ENCODE results near the gene FHOD3.

Gene FHOD3

GRCh38 chr18:36503477-36503876 lies 206.0 kb downstream of the FHOD3 start:
- no peak for TF ChIP-seq CTCF (IDR thresholded peaks at IDR 0.05; ENCODE audit: low read depth, low read length)
- TF ChIP-seq MAX (IDR thresholded peaks at IDR 0.05; ENCODE audit: low read depth, low read length): no peak
- no peak for TF ChIP-seq MYC (IDR thresholded peaks at IDR 0.05; ENCODE audit: low read depth, low read length)
- no peak for TF ChIP-seq POLR2A (IDR thresholded peaks at IDR 0.05; ENCODE audit: extremely low read depth, insufficient read length)
- H3K4me3 ChIP-seq (ENCODE audit: low read depth, low read length): no peak overlapping the region
- no peak for DNase-seq (ENCODE audit: low read depth)

- no peak overlapping the region for H3K4me3 ChIP-seq (ENCODE audit: low read depth, low read length)
- TF ChIP-seq POLR2A (IDR thresholded peaks at IDR 0.05; ENCODE audit: extremely low read depth, insufficient read length) (no peak), CTCF (IDR thresholded peaks at IDR 0.05; ENCODE audit: low read depth, low read length) (no peak), MYC (IDR thresholded peaks at IDR 0.05; ENCODE audit: low read depth, low read length) (no peak), MAX (IDR thresholded peaks at IDR 0.05; ENCODE audit: low read depth, low read length) (no peak)
- no peak for DNase-seq (ENCODE audit: low read depth)
These were observed 207.4 kb downstream of the FHOD3 start for GRCh38 chr18:36504928-36505327.

GRCh38 chr18:36505665-36506064 lies 208.2 kb downstream of the FHOD3 start:
- no peak for TF ChIP-seq POLR2A (IDR thresholded peaks at IDR 0.05; ENCODE audit: extremely low read depth, insufficient read length)
- no peak for TF ChIP-seq MYC (IDR thresholded peaks at IDR 0.05; ENCODE audit: low read depth, low read length)
- TF ChIP-seq MAX (IDR thresholded peaks at IDR 0.05; ENCODE audit: low read depth, low read length): no peak
- TF ChIP-seq CTCF (IDR thresholded peaks at IDR 0.05; ENCODE audit: low read depth, low read length): no peak
- no peak overlapping the region for H3K4me3 ChIP-seq (ENCODE audit: low read depth, low read length)
- no peak for DNase-seq (ENCODE audit: low read depth)

- no peak overlapping the region for H3K4me3 ChIP-seq (ENCODE audit: low read depth, low read length)
- DNase-seq (ENCODE audit: low read depth): no peak
- TF ChIP-seq MYC (IDR thresholded peaks at IDR 0.05; ENCODE audit: low read depth, low read length): no peak
- no peak for TF ChIP-seq CTCF (IDR thresholded peaks at IDR 0.05; ENCODE audit: low read depth, low read length)
These were observed 212.2 kb downstream of the FHOD3 start for GRCh38 chr18:36509646-36510197.

GRCh38 chr18:36511791-36512352 lies 214.4 kb downstream of the FHOD3 start:
- TF ChIP-seq MAX (IDR thresholded peaks at IDR 0.05; ENCODE audit: low read depth, low read length) (no peak), POLR2A (IDR thresholded peaks at IDR 0.05; ENCODE audit: extremely low read depth, insufficient read length) (no peak), CTCF (IDR thresholded peaks at IDR 0.05; ENCODE audit: low read depth, low read length) (no peak)
- H3K4me3 ChIP-seq (ENCODE audit: low read depth, low read length): no peak overlapping the region
- DNase-seq (ENCODE audit: low read depth): peak; percentile 80

- no peak overlapping the region for H3K4me3 ChIP-seq (ENCODE audit: low read depth, low read length)
- TF ChIP-seq MYC (IDR thresholded peaks at IDR 0.05; ENCODE audit: low read depth, low read length) (no peak), POLR2A (IDR thresholded peaks at IDR 0.05; ENCODE audit: extremely low read depth, insufficient read length) (no peak), MAX (IDR thresholded peaks at IDR 0.05; ENCODE audit: low read depth, low read length) (no peak), CTCF (IDR thresholded peaks at IDR 0.05; ENCODE audit: low read depth, low read length) (no peak)
- DNase-seq (ENCODE audit: low read depth): no peak
These were observed 216.0 kb downstream of the FHOD3 start for GRCh38 chr18:36513556-36513955.
